Fibroblast of lung (primary cell): ENCODE results near the gene PRODH2. TPM values are rescaled to one million over a fixed set of nuclear protein-coding genes. Genes with fewer than 3 reads are reported as not detected.

Source experiments
- DNase-seq, 2 donors: peaks; one replicate each; pipeline versions ENCODE4 v3.0.0 to v3.0.0-alpha.2; 2010; ENCODE audit warnings: low read depth in 2 of 2
- H2AFZ ChIP-seq: 2 replicates; pipeline ENCODE4 v1.5.1; 2012; ENCODE audit warnings: low read length, control low read depth, inconsistent platforms
- H3K27ac ChIP-seq: 2 replicates; pipeline ENCODE4 v1.5.1; 2011; ENCODE audit warnings: low read length, control low read depth; ENCODE audit not compliant: insufficient read depth
- H3K27me3 ChIP-seq: 2 replicates; pipeline ENCODE4 v1.5.1; 2011; ENCODE audit warnings: mild to moderate bottlenecking, low read length; ENCODE audit not compliant: control insufficient read depth, insufficient read depth
- H3K36me3 ChIP-seq: 2 replicates; pipeline ENCODE4 v1.5.1; 2011; ENCODE audit warnings: low read length; ENCODE audit not compliant: control insufficient read depth, insufficient read depth
- H3K4me1 ChIP-seq: 2 replicates; pipeline ENCODE4 v1.5.1; 2011; ENCODE audit warnings: low read length; ENCODE audit not compliant: control insufficient read depth, insufficient read depth; ENCODE audit errors: extremely low read depth
- H3K4me2 ChIP-seq: 2 replicates; pipeline ENCODE4 v1.5.1; 2011; ENCODE audit warnings: low read length, control low read depth; ENCODE audit not compliant: insufficient read depth; ENCODE audit errors: extremely low read depth
- H3K4me3 ChIP-seq, 4 experiments: fragments of 200-600 bp in 1 of 4; sonication (generic) in 1 of 4; replicated peaks in 1 of 4; 2 replicates each; pipeline ENCODE4 v1.5.1; 2011 to 2016; ENCODE audit warnings: low read length in 4 of 4, low read depth in 3 of 4, mild to moderate bottlenecking in 3 of 4, control low read depth in 2 of 4, inconsistent platforms in 1 of 4, mixed read lengths in 1 of 4; ENCODE audit not compliant: insufficient read depth in 1 of 4; ENCODE audit errors: control extremely low read depth in 1 of 4
- H3K79me2 ChIP-seq: 2 replicates; pipeline ENCODE4 v1.5.1; 2012; ENCODE audit warnings: mild to moderate bottlenecking, low read length, inconsistent platforms; ENCODE audit not compliant: control insufficient read depth, insufficient read depth
- H3K9ac ChIP-seq: 2 replicates; pipeline ENCODE4 v1.5.1; 2011; ENCODE audit warnings: mild to moderate bottlenecking, low read length, control low read depth; ENCODE audit not compliant: insufficient read depth
- H3K9me3 ChIP-seq: 2 replicates; pipeline ENCODE4 v1.5.1; 2012; ENCODE audit warnings: low read depth, low read length; ENCODE audit not compliant: control insufficient read depth, insufficient read depth
- H4K20me1 ChIP-seq: 2 replicates; pipeline ENCODE4 v1.5.1; 2011; ENCODE audit warnings: low read length; ENCODE audit not compliant: control insufficient read depth, insufficient read depth; ENCODE audit errors: extremely low read depth
- EZH2 ChIP-seq: IDR thresholded peaks from 2 replicates; pipeline ENCODE4 v1.5.1; 2012; ENCODE audit warnings: low read length, control low read depth, mild to moderate bottlenecking; ENCODE audit errors: missing control alignments
- polyA plus RNA-seq, 2 donors: library from polyadenylated mRNA; depleted of rRNA in 1 of 2; stranded (reverse) in 1 of 2; unstranded in 1 of 2; fragments of >200 nt; gene quantifications; 2 replicates each; pipeline ENCODE4 v1.2.1, GENCODE V29; 2011 to 2012; ENCODE audit warnings: missing spikeins in 1 of 2
- total RNA-seq: library from RNA; depleted of rRNA; stranded (reverse); fragments of >200 nt; gene quantifications from 2 replicates; pipeline ENCODE4 v1.2.1, GENCODE V29; 2014
- TF ChIP-seq, protein P1 (sequence below), 2 donors: IDR thresholded peaks in 1 of 2; conservative IDR thresholded peaks in 1 of 2; 1 replicate in 1 of 2; 2 replicates in 1 of 2; pipeline ENCODE4 v1.5.1; 2011 to 2012; ENCODE audit warnings: low read length in 2 of 2, control low read depth in 1 of 2, inconsistent platforms in 1 of 2, low read depth in 1 of 2, mild to moderate bottlenecking in 1 of 2

The PRODH2 gene
- total and polyA plus RNA-seq, 2 donors (not counting 1 experiment from before 2014, with no cell fraction given): not detected

DNA sequence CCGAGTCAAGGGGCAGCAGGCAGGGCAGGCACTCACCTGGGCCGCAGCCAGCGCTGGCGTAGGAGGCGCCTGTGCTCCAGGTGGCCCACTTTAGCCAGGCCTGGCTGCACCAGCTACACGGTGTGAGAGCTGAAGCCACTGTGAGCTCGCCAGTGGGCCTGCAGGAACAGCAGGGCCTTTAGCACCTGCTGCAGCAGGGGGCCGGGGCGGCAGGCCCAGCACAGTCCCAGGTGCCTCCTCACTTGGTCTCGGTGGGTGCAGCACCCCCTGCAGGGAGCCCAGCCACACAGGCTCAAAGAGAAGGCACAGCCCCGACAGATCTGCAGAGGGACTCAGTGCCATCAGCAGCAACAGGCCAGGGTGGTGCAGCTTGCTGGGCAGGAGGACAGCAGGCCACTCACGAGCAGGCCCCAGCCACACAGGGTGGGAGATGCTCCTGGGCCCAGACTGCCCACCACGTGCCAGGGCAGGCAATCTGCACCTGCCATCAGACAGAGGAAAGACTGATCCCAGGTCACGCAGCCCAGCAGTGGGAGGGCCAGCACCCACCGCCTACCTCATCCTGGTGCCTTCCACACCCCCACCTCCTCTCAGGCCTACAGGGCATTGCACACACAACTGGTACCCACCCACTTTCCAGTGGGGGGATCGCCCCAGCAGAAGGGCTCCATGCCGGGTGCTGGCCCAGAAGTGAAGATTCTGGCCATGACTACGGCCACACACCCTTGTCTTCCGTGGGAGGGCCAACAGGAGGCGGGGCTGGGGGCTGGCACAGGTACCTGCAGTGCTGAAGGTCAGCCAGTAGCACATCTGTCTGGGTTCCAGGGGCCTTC is 21.4 kb downstream of the PRODH2 start:
- Histone ChIP-seq H2AFZ (no peak overlapping the region), H3K4me2 (no peak overlapping the region), H4K20me1 (no peaks in the 10 kb centered on the region), H3K4me1 (peaks cover 3% of the 10 kb centered on the region), H3K36me3 (no peaks in the 10 kb centered on the region), H3K9ac (no peak overlapping the region), H3K79me2 (no peaks in the 10 kb centered on the region), H3K9me3 (no peaks in the 10 kb centered on the region), H3K27ac (no peak overlapping the region), H3K27me3 (peaks cover 6% of the 10 kb centered on the region), H3K4me3 (no peak overlapping the region)
- no peak for DNase-seq
- TF ChIP-seq EZH2: no peak
- TF ChIP-seq, protein P1, sequence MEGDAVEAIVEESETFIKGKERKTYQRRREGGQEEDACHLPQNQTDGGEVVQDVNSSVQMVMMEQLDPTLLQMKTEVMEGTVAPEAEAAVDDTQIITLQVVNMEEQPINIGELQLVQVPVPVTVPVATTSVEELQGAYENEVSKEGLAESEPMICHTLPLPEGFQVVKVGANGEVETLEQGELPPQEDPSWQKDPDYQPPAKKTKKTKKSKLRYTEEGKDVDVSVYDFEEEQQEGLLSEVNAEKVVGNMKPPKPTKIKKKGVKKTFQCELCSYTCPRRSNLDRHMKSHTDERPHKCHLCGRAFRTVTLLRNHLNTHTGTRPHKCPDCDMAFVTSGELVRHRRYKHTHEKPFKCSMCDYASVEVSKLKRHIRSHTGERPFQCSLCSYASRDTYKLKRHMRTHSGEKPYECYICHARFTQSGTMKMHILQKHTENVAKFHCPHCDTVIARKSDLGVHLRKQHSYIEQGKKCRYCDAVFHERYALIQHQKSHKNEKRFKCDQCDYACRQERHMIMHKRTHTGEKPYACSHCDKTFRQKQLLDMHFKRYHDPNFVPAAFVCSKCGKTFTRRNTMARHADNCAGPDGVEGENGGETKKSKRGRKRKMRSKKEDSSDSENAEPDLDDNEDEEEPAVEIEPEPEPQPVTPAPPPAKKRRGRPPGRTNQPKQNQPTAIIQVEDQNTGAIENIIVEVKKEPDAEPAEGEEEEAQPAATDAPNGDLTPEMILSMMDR (conservative IDR thresholded peaks at IDR 0.05 in 1 of 2, IDR thresholded peaks at IDR 0.05 in 1 of 2; ENCODE audit: low read depth in 1 of 2, low read length in 2 of 2): no peak

DNA sequence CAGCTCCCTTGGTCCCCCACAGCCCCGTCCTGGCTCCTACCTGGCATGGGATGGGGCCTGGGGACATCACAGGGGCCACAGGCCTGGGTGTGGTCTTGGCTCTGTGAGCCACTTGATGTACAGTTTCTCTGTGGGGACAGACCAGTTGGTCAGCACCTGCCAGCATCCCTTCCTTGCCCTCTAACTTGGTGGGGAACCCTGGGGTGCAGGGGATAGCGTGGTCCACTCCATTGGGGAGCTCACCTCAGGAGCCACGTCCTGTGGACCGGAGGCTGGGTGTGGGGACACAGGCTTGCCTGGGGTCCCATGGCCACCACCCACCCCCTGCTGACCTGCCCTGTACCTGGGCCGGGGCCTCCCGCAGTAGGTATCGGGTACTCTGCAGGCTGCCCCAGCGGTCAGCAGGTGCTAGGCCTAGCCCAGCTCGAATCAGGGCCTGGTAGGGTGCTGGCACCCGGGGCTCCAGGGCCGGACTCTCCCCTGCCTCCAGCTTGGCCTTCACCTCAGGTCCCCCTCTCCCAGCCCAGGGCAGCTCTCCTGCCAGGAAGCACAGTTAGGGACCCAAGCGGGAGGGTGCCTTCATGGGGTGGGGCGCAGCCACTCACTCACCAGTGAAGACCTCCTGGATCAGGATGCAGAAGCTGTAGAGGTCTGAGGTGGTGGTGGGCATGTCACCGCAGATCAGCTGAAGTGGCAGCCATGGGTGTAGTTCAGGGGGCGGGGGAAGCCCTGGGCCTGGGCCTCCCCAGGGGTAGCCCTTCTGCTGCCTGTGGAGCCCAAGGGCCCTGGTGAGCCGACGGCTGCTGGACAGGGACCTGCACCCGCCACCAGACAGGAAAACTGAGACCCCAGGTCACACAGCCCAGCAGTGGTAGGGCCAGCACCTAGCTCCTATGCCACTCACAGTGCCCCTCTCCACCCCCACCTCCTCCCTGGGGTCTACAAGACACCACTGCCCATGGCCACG is 22.4 kb downstream of the PRODH2 start:
- Histone ChIP-seq H3K9ac (no peak overlapping the region), H4K20me1 (no peaks in the 10 kb centered on the region), H3K4me2 (no peak overlapping the region), H3K4me3 (no peak overlapping the region), H2AFZ (no peak overlapping the region), H3K36me3 (no peaks in the 10 kb centered on the region), H3K27ac (no peak overlapping the region), H3K4me1 (peaks cover 3% of the 10 kb centered on the region), H3K79me2 (no peaks in the 10 kb centered on the region), H3K27me3 (no peaks in the 10 kb centered on the region), H3K9me3 (no peaks in the 10 kb centered on the region)
- TF ChIP-seq, protein P1 (conservative IDR thresholded peaks at IDR 0.05 in 1 of 2, IDR thresholded peaks at IDR 0.05 in 1 of 2; ENCODE audit: low read depth in 1 of 2, low read length in 2 of 2): no peak
- TF ChIP-seq EZH2: no peak
- DNase-seq: no peak
